Neutrophil (primary cell): ENCODE measurements around the gene KCND2.

Experiments used
- H3K27ac ChIP-seq: fragments of 200-600 bp; sonication (generic); 2 replicates; pipeline ENCODE4 v1.5.1; 2016; ENCODE audit warnings: mild to moderate bottlenecking, moderate library complexity
- H3K27me3 ChIP-seq: fragments of 200-600 bp; sonication (generic); 2 replicates; pipeline ENCODE4 v1.6.0; 2016; ENCODE audit warnings: mild to moderate bottlenecking
- H3K36me3 ChIP-seq: fragments of 200-600 bp; sonication (generic); 2 replicates; pipeline ENCODE4 v1.5.1; 2017
- H3K4me1 ChIP-seq, 2 experiments: fragments of 200-600 bp in 1 of 2; sonication (generic) in 1 of 2; 1 replicate in 1 of 2; 2 replicates in 1 of 2; pipeline versions ENCODE4 v1.5.1 to v1.6.1; 2013 to 2016; ENCODE audit warnings: low read depth in 1 of 2, low read length in 1 of 2, mild to moderate bottlenecking in 1 of 2, moderate library complexity in 1 of 2; ENCODE audit not compliant: control insufficient read depth in 1 of 2, insufficient read depth in 1 of 2
- H3K4me3 ChIP-seq, 2 experiments: fragments of 200-600 bp in 1 of 2; sonication (generic) in 1 of 2; 1 replicate in 1 of 2; 2 replicates in 1 of 2; pipeline ENCODE4 v1.5.1; 2013 to 2016; ENCODE audit warnings: low read depth in 1 of 2, low read length in 1 of 2, mild to moderate bottlenecking in 1 of 2, moderate library complexity in 1 of 2
- H3K9me3 ChIP-seq: fragments of 200-600 bp; sonication (generic); 2 replicates; pipeline ENCODE4 v1.5.1; 2016
- TF ChIP-seq, protein P1 (sequence below): fragments of 200-600 bp; sonication (generic); IDR thresholded peaks from 2 replicates; pipeline ENCODE4 v1.5.1; 2016; ENCODE audit warnings: antibody characterized with exemption

KCND2 gene

DNA sequence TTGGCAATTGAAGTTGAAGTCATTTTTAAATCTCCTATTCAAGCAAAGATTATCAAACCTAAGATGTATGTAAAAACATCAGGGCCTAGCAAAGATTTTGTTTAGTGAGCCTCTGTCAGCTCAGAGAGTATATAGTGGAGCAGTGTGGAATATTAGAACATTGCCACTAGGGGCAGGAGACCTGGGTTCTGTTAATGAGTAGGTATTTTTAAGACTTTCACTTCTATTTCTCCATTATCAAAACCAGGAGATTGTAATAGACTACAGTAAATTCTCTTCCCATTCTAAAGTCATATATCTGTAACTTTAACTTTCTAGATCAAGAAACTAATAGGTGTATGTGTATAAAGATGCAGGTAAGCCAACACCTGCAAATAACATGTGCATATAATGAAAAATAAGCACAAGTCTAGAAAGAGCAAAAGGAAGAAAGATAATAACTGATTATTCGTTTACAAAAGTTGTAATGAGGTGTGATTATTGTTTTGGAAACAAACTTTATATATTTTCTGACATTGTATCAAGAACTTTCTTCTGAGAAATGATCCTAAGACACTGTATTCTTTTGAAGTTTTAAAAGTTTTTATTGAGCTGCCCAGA, 64.4 kb downstream of the KCND2 start:
- Histone ChIP-seq H3K4me1 (no peaks in the 10 kb centered on the region), H3K4me3 (no peak overlapping the region), H3K27me3 (no peaks in the 10 kb centered on the region), H3K9me3 (no peaks in the 10 kb centered on the region), H3K36me3 (no peaks in the 10 kb centered on the region), H3K27ac (no peak overlapping the region)
- TF ChIP-seq, protein P1, sequence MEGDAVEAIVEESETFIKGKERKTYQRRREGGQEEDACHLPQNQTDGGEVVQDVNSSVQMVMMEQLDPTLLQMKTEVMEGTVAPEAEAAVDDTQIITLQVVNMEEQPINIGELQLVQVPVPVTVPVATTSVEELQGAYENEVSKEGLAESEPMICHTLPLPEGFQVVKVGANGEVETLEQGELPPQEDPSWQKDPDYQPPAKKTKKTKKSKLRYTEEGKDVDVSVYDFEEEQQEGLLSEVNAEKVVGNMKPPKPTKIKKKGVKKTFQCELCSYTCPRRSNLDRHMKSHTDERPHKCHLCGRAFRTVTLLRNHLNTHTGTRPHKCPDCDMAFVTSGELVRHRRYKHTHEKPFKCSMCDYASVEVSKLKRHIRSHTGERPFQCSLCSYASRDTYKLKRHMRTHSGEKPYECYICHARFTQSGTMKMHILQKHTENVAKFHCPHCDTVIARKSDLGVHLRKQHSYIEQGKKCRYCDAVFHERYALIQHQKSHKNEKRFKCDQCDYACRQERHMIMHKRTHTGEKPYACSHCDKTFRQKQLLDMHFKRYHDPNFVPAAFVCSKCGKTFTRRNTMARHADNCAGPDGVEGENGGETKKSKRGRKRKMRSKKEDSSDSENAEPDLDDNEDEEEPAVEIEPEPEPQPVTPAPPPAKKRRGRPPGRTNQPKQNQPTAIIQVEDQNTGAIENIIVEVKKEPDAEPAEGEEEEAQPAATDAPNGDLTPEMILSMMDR = no peak

- TF ChIP-seq, protein P1 = no peak
- Histone ChIP-seq H3K4me1 (no peaks in the 10 kb centered on the region), H3K4me3 (no peak overlapping the region), H3K9me3 (no peaks in the 10 kb centered on the region), H3K27me3 (no peaks in the 10 kb centered on the region), H3K27ac (no peak overlapping the region), H3K36me3 (no peaks in the 10 kb centered on the region)
These were observed 71.3 kb downstream of the KCND2 start for GRCh38 chr7:120344276-120344675.

GRCh38 chr7:120353171-120353570, 80.2 kb downstream of the KCND2 start:
- Histone ChIP-seq H3K9me3 (no peaks in the 10 kb centered on the region), H3K4me1 (no peaks in the 10 kb centered on the region)

GRCh38 chr7:120360918-120361317, 87.9 kb downstream of the KCND2 start:
- TF ChIP-seq, protein P1 = no peak

More at GRCh38 chr7:120353171-120353570, 80.2 kb downstream of the KCND2 start:
- no peaks in the 10 kb centered on the region for H3K36me3 ChIP-seq
- H3K4me3 ChIP-seq = no peak overlapping the region
- no peak overlapping the region for H3K27ac ChIP-seq
- TF ChIP-seq, protein P1 = no peak
- H3K27me3 ChIP-seq = no peaks in the 10 kb centered on the region

DNA sequence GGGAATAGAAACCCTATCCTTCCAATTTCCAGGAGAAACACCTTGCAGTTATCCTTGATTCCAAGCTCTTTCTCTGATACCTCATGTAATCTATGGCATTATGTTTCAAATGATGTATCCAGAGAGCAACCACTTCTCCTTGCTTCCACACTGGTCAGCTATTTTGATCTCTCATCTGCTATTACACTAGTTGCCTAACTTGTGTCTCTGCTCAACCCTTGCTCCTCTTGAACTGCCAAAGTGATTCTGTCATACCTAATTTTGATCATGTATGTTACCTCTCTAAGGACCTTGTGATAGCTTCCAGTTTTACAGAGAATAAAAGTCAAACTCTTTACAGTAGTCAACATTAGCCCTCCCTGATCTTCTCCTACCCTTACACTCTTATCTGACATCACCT, 90.4 kb downstream of the KCND2 start:
- Histone ChIP-seq H3K36me3 (no peaks in the 10 kb centered on the region), H3K4me3 (no peak overlapping the region), H3K4me1 (no peaks in the 10 kb centered on the region), H3K9me3 (no peaks in the 10 kb centered on the region), H3K27ac (no peak overlapping the region), H3K27me3 (no peaks in the 10 kb centered on the region)
- TF ChIP-seq, protein P1 = no peak

More at GRCh38 chr7:120360918-120361317, 87.9 kb downstream of the KCND2 start:
- H3K27ac ChIP-seq = no peak overlapping the region
- H3K9me3 ChIP-seq = no peaks in the 10 kb centered on the region
- H3K4me3 ChIP-seq = no peak overlapping the region
- H3K4me1 ChIP-seq = no peaks in the 10 kb centered on the region
- H3K27me3 ChIP-seq = no peaks in the 10 kb centered on the region
- H3K36me3 ChIP-seq = no peaks in the 10 kb centered on the region
